Measurements from ENCODE around the gene SRGAP3.
"Not testable (repeated sequence)": the region's sequence is repeated elsewhere in the genome, so short reads cannot be mapped to it uniquely, and the experiment has no call there.

Gene SRGAP3

DNA sequence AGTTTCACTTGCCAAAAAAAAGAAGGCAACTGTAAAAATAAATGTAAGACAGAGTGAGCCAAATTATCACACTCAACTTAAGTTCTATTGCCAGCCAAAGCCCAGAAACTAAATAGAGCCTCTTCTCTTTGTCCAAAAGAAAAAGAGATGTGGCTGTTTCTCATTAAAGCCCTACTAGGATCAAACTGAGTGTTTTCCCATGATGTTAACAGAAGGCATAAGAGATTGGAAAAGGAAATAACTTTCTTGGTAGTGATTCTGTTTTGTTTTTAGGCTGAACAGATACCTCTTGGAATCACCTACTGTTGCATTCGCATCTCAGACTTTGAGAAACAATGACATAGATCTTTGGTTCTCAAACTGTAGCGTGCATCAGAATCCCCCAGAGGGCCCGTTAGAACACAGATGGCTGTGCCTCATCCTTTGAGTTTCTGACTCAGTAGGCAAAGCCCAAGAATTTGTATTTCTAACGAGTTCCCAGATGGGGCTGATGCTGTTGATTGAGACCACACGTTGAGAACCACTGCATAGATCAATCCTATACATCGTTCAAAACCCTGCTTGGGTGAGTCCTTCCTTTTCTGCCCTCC lies 42.5 kb upstream of the SRGAP3 start:
- H3K9me3 ChIP-seq (ENCODE audit: low read length), result no peaks in the 10 kb centered on the region
- H3K4me1 ChIP-seq (ENCODE audit: insufficient read depth, low read length, severe bottlenecking), result no peaks in the 10 kb centered on the region
- no peaks in the 10 kb centered on the region for H4K20me1 ChIP-seq (ENCODE audit: insufficient read depth, low read length)
- no peak overlapping the region for H3K27ac ChIP-seq (ENCODE audit: low read depth, low read length, poor library complexity, severe bottlenecking)
- H3K9me2 ChIP-seq (ENCODE audit: low read depth, low read length), result no peaks in the 10 kb centered on the region
- H2AFZ ChIP-seq (ENCODE audit: low read length), result no peak overlapping the region
- H3K9ac ChIP-seq (ENCODE audit: low read length), result no peak overlapping the region
- H3K79me2 ChIP-seq (ENCODE audit: insufficient read depth, low read length), result no peaks in the 10 kb centered on the region
- TF ChIP-seq, protein P1, sequence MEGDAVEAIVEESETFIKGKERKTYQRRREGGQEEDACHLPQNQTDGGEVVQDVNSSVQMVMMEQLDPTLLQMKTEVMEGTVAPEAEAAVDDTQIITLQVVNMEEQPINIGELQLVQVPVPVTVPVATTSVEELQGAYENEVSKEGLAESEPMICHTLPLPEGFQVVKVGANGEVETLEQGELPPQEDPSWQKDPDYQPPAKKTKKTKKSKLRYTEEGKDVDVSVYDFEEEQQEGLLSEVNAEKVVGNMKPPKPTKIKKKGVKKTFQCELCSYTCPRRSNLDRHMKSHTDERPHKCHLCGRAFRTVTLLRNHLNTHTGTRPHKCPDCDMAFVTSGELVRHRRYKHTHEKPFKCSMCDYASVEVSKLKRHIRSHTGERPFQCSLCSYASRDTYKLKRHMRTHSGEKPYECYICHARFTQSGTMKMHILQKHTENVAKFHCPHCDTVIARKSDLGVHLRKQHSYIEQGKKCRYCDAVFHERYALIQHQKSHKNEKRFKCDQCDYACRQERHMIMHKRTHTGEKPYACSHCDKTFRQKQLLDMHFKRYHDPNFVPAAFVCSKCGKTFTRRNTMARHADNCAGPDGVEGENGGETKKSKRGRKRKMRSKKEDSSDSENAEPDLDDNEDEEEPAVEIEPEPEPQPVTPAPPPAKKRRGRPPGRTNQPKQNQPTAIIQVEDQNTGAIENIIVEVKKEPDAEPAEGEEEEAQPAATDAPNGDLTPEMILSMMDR (IDR thresholded peaks at IDR 0.05; ENCODE audit: low read length), result no peak
- no peak for TF ChIP-seq EZH2 (IDR thresholded peaks at IDR 0.05; ENCODE audit: borderline replicate concordance, low read length)
- no peaks in the 10 kb centered on the region for H3K27me3 ChIP-seq (ENCODE audit: insufficient read depth, low read length)
- H3K4me2 ChIP-seq (ENCODE audit: low read length), result no peak overlapping the region
- no peaks in the 10 kb centered on the region for H3F3A ChIP-seq (ENCODE audit: insufficient read depth, low read length)
- H3K4me3 ChIP-seq (ENCODE audit: low read depth, low read length, poor library complexity, severe bottlenecking), result no peak overlapping the region
- H3K36me3 ChIP-seq (ENCODE audit: insufficient read depth, low read length), result no peaks in the 10 kb centered on the region

DNA sequence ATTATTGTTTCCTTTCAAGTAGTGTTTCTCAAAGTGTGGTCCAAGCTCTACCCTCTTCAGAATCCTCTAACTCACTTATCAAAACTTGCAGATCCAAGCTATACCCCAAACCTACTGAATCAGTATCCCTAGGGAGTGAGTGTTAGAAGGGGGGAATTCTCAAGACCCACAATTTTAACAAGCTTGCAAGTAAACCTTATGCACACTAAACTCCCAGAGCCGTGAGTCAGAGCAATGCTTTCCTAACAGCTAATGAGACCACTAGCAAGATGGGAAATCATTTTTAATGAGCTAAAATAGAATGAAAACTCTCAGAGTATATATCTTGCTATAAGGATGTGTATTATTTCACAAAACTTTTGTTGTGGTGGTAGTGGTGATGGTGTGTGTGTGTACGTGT lies 41.1 kb upstream of the SRGAP3 start:
- TF ChIP-seq, protein P1 (IDR thresholded peaks at IDR 0.05; ENCODE audit: low read length), result no peak
- TF ChIP-seq EZH2 (IDR thresholded peaks at IDR 0.05; ENCODE audit: borderline replicate concordance, low read length), result no peak
- H3K27ac ChIP-seq (ENCODE audit: low read depth, low read length, poor library complexity, severe bottlenecking), result no peak overlapping the region
- no peaks in the 10 kb centered on the region for H3K36me3 ChIP-seq (ENCODE audit: insufficient read depth, low read length)

GRCh38 chr3:9281533-9281932 lies 32.1 kb upstream of the SRGAP3 start:
- not testable (repeated sequence) for H3K9me2 ChIP-seq (ENCODE audit: low read depth, low read length); H3K79me2 ChIP-seq (ENCODE audit: insufficient read depth, low read length); H3K4me1 ChIP-seq (ENCODE audit: insufficient read depth, low read length, severe bottlenecking); H3K27me3 ChIP-seq (ENCODE audit: insufficient read depth, low read length); H3K4me2 ChIP-seq (ENCODE audit: low read length); H2AFZ ChIP-seq (ENCODE audit: low read length); H3K9me3 ChIP-seq (ENCODE audit: low read length); H4K20me1 ChIP-seq (ENCODE audit: insufficient read depth, low read length); H3K4me3 ChIP-seq (ENCODE audit: low read depth, low read length, poor library complexity, severe bottlenecking); H3K9ac ChIP-seq (ENCODE audit: low read length); H3F3A ChIP-seq (ENCODE audit: insufficient read depth, low read length); H3K27ac ChIP-seq (ENCODE audit: low read depth, low read length, poor library complexity, severe bottlenecking); H3K36me3 ChIP-seq (ENCODE audit: insufficient read depth, low read length)

More for the DNA sequence above, 41.1 kb upstream of the SRGAP3 start:
- Histone ChIP-seq H3K9me2 (ENCODE audit: low read depth, low read length) (no peaks in the 10 kb centered on the region), H3K4me2 (ENCODE audit: low read length) (no peak overlapping the region), H3K9ac (ENCODE audit: low read length) (no peak overlapping the region), H4K20me1 (ENCODE audit: insufficient read depth, low read length) (no peaks in the 10 kb centered on the region), H3F3A (ENCODE audit: insufficient read depth, low read length) (no peaks in the 10 kb centered on the region), H3K79me2 (ENCODE audit: insufficient read depth, low read length) (no peaks in the 10 kb centered on the region), H3K4me3 (ENCODE audit: low read depth, low read length, poor library complexity, severe bottlenecking) (no peak overlapping the region), H3K4me1 (ENCODE audit: insufficient read depth, low read length, severe bottlenecking) (no peaks in the 10 kb centered on the region), H2AFZ (ENCODE audit: low read length) (no peak overlapping the region), H3K9me3 (ENCODE audit: low read length) (no peaks in the 10 kb centered on the region), H3K27me3 (ENCODE audit: insufficient read depth, low read length) (no peaks in the 10 kb centered on the region)
